Keratinocyte (primary cell): ENCODE results near the gene SIGLEC9.

Experiments used
- EZH2 ChIP-seq: IDR thresholded peaks from one replicate; pipeline ENCODE4 v1.6.1; 2012; ENCODE audit warnings: inconsistent platforms, mild to moderate bottlenecking, low read length, moderate library complexity
- TF ChIP-seq, protein P1 (sequence below), 3 experiments: IDR thresholded peaks in 1 of 3; conservative IDR thresholded peaks in 1 of 3; optimal IDR thresholded peaks in 1 of 3; 2 replicates in 2 of 3; 3 replicates in 1 of 3; pipeline versions ENCODE3 to v1.5.1; 2011; ENCODE audit warnings: low read length in 3 of 3, mild to moderate bottlenecking in 3 of 3, moderate library complexity in 2 of 3, control low read depth in 1 of 3, inconsistent platforms in 1 of 3; ENCODE audit not compliant: insufficient read depth in 2 of 3; ENCODE audit errors: extremely low read depth in 1 of 3

DNA sequence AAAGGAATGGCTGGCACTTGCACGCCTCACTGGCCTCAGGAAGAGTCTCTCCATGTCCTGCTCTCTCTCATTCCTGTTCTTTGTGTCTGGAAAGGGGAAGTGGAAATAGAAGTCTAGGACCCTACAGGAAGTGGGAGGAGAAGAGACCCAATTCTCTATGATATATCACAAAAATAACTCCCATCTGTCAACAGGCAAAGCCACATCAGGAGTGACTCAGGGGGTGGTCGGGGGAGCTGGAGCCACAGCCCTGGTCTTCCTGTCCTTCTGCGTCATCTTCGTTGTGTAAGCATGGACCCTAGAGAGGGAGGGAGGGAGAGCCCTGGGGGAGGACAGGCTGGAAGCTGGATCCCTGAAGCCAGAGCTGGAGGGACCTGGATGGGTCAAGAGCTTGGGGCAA, 3.0 kb downstream of the SIGLEC9 start:
- TF ChIP-seq, protein P1, sequence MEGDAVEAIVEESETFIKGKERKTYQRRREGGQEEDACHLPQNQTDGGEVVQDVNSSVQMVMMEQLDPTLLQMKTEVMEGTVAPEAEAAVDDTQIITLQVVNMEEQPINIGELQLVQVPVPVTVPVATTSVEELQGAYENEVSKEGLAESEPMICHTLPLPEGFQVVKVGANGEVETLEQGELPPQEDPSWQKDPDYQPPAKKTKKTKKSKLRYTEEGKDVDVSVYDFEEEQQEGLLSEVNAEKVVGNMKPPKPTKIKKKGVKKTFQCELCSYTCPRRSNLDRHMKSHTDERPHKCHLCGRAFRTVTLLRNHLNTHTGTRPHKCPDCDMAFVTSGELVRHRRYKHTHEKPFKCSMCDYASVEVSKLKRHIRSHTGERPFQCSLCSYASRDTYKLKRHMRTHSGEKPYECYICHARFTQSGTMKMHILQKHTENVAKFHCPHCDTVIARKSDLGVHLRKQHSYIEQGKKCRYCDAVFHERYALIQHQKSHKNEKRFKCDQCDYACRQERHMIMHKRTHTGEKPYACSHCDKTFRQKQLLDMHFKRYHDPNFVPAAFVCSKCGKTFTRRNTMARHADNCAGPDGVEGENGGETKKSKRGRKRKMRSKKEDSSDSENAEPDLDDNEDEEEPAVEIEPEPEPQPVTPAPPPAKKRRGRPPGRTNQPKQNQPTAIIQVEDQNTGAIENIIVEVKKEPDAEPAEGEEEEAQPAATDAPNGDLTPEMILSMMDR (optimal IDR thresholded peaks at IDR 0.05 in 1 of 3, IDR thresholded peaks at IDR 0.05 in 1 of 3, conservative IDR thresholded peaks at IDR 0.05 in 1 of 3; ENCODE audit: extremely low read depth in 1 of 3, insufficient read depth in 2 of 3, low read length in 3 of 3), result no peak
- no peak for TF ChIP-seq EZH2
